H1 (cell line): Measurements from ENCODE around the gene CHI3L1.

Source experiments
- ASH2L ChIP-seq: fragments of 200-600, 300-600 bp; sonication (generic); IDR thresholded peaks from one replicate; pipeline ENCODE4 v1.7.1; 2017; ENCODE audit warnings: low read length
- CEBPB ChIP-seq: IDR thresholded peaks from 2 replicates; pipeline ENCODE4 v1.6.1; 2012; ENCODE audit warnings: low read depth, low read length
- CHD1 ChIP-seq: IDR thresholded peaks from 2 replicates; pipeline ENCODE4 v1.6.1; 2012; ENCODE audit warnings: low read depth, low read length, improper control_type of control experiment
- CREB1 ChIP-seq: IDR thresholded peaks from 2 replicates; pipeline ENCODE4 v1.6.1; 2012; ENCODE audit warnings: inconsistent platforms
- CTCF ChIP-seq, 3 experiments: IDR thresholded peaks; 1 replicate in 2 of 3; 2 replicates in 1 of 3; pipeline versions ENCODE4 v1.5.1 to v1.6.1; 2011; ENCODE audit warnings: low read length in 3 of 3, mild to moderate bottlenecking in 3 of 3, inconsistent platforms in 2 of 3, low read depth in 1 of 3, moderate library complexity in 1 of 3; ENCODE audit not compliant: insufficient read depth in 1 of 3; ENCODE audit errors: control extremely low read depth in 1 of 3
- EGR1 ChIP-seq: IDR thresholded peaks from 2 replicates; pipeline ENCODE4 v1.6.1; 2011; ENCODE audit warnings: low read depth, low read length, borderline replicate concordance
- EZH2 ChIP-seq: fragments of 200-600 bp; sonication (generic); IDR thresholded peaks from 2 replicates; pipeline ENCODE4 v1.7.1; 2012; ENCODE audit warnings: low read depth, mild to moderate bottlenecking, moderate library complexity, low read length, inconsistent platforms; ENCODE audit not compliant: severe bottlenecking
- HDAC6 ChIP-seq: IDR thresholded peaks from one replicate; pipeline ENCODE4 v1.7.1; 2012; ENCODE audit warnings: low read depth, mild to moderate bottlenecking, inconsistent platforms, low read length, moderate library complexity
- PHF8 ChIP-seq: fragments of 200-600 bp; sonication (generic); conservative IDR thresholded peaks from 2 replicates; pipeline ENCODE4 v1.7.1; 2012; ENCODE audit warnings: low read depth, mild to moderate bottlenecking, inconsistent platforms, low read length, moderate library complexity
- POLR2A ChIP-seq, 2 experiments: IDR thresholded peaks; 1 replicate in 1 of 2; 2 replicates in 1 of 2; pipeline ENCODE4 v1.6.1; 2011; ENCODE audit warnings: low read depth in 2 of 2, low read length in 2 of 2, mild to moderate bottlenecking in 2 of 2; ENCODE audit errors: control extremely low read depth in 1 of 2
- POLR2AphosphoS5 ChIP-seq: IDR thresholded peaks from 2 replicates; pipeline ENCODE4 v1.6.1; 2011; ENCODE audit warnings: low read depth, low read length
- TBP ChIP-seq: IDR thresholded peaks from 2 replicates; pipeline ENCODE4 v1.6.1; 2011; ENCODE audit warnings: low read depth, low read length, improper control_type of control experiment
- ZNF274 ChIP-seq: IDR thresholded peaks from 2 replicates; pipeline ENCODE4 v1.7.0; 2012; ENCODE audit warnings: low read length, borderline replicate concordance; ENCODE audit errors: extremely low read depth

- TF ChIP-seq EGR1 (no peak), CTCF (IDR thresholded peaks at IDR 0.05; ENCODE audit: control extremely low read depth in 1 of 3, insufficient read depth in 1 of 3, low read depth in 1 of 3, low read length in 3 of 3) (no peak), POLR2AphosphoS5 (no peak), ASH2L (no peak), ZNF274 (no peak), CEBPB (no peak), POLR2A (IDR thresholded peaks at IDR 0.05; ENCODE audit: control extremely low read depth in 1 of 2, low read depth in 2 of 2, low read length in 2 of 2) (no peak), PHF8 (no peak), EZH2 (no peak), HDAC6 (no peak), CREB1 (no peak), TBP (no peak), CHD1 (no peak)
Observed at GRCh38 chr1:203148579-203148978, 37.9 kb downstream of the CHI3L1 start.
